ENCODE data around the gene SHMT2. TPM values are rescaled to one million over a fixed set of nuclear protein-coding genes. Genes with fewer than 3 reads are reported as not detected.

The SHMT2 gene
- total RNA-seq, 1 donor from 2014 or later = 54.0 TPM

GRCh38 chr12:57192920-57193319, 36.6 kb upstream of the SHMT2 start:
- peaks cover 0 to 94% of the 10 kb centered on the region in 2 donors for H3K36me3 ChIP-seq
- H3K4me1 ChIP-seq = no peaks in the 10 kb centered on the region
- no peaks in the 10 kb centered on the region for H3K9me3 ChIP-seq
- TF ChIP-seq POLR2A (IDR thresholded peaks at IDR 0.05) (no peak), CTCF (IDR thresholded peaks at IDR 0.05) (no peak), POLR2AphosphoS5 (IDR thresholded peaks at IDR 0.05; ENCODE audit: insufficient read depth in 1 of 2, low read depth in 1 of 2) (no peak)
- DNase-seq (ENCODE audit: extremely low spot score in 2 of 2) = no peak
- no peaks in the 10 kb centered on the region for H3K27me3 ChIP-seq
- H3K4me3 ChIP-seq = no peak overlapping the region
- intact Hi-C loops (cut with DNase I) = no loop called here
- no peak overlapping the region for H3K27ac ChIP-seq

GRCh38 chr12:57193706-57194245, 35.7 kb upstream of the SHMT2 start:
- no peak for DNase-seq (ENCODE audit: extremely low spot score in 2 of 2)
- Histone ChIP-seq H3K27me3 (no peaks in the 10 kb centered on the region), H3K27ac (no peak overlapping the region), H3K9me3 (no peaks in the 10 kb centered on the region), H3K36me3 (peaks cover 0 to 94% of the 10 kb centered on the region in 2 donors), H3K4me1 (no peaks in the 10 kb centered on the region), H3K4me3 (no peak overlapping the region)
- intact Hi-C loops (cut with DNase I) = no loop called here
- TF ChIP-seq POLR2A (IDR thresholded peaks at IDR 0.05) (no peak), CTCF (IDR thresholded peaks at IDR 0.05) (no peak)

GRCh38 chr12:57194253-57194652, 35.3 kb upstream of the SHMT2 start:
- Histone ChIP-seq H3K9me3 (no peaks in the 10 kb centered on the region), H3K27me3 (no peaks in the 10 kb centered on the region), H3K27ac (no peak overlapping the region), H3K36me3 (peaks cover 0 to 94% of the 10 kb centered on the region in 2 donors), H3K4me3 (no peak overlapping the region), H3K4me1 (no peaks in the 10 kb centered on the region)
- intact Hi-C loops (cut with DNase I) = no loop called here
- no peak for DNase-seq (ENCODE audit: extremely low spot score in 2 of 2)
- TF ChIP-seq POLR2A (IDR thresholded peaks at IDR 0.05) = no peak
- no peak for TF ChIP-seq CTCF (IDR thresholded peaks at IDR 0.05)
- TF ChIP-seq POLR2AphosphoS5 (IDR thresholded peaks at IDR 0.05; ENCODE audit: insufficient read depth in 1 of 2, low read depth in 1 of 2) = no peak

- TF ChIP-seq POLR2AphosphoS5 (IDR thresholded peaks at IDR 0.05; ENCODE audit: insufficient read depth in 1 of 2, low read depth in 1 of 2) = no peak
- no peak for TF ChIP-seq POLR2A (IDR thresholded peaks at IDR 0.05)
- no peak for TF ChIP-seq CTCF (IDR thresholded peaks at IDR 0.05)
- Histone ChIP-seq H3K27ac (no peak overlapping the region), H3K27me3 (no peaks in the 10 kb centered on the region), H3K4me1 (no peaks in the 10 kb centered on the region), H3K4me3 (no peak overlapping the region), H3K9me3 (no peaks in the 10 kb centered on the region), H3K36me3 (peaks cover 0 to 99% of the 10 kb centered on the region in 2 donors)
- intact Hi-C loops (cut with DNase I) = no loop called here
- DNase-seq (ENCODE audit: extremely low spot score in 2 of 2) = no peak
Measured at GRCh38 chr12:57195186-57195585, 34.3 kb upstream of the SHMT2 start.

- Histone ChIP-seq H3K9me3 (no peaks in the 10 kb centered on the region), H3K36me3 (peaks cover 0 to 100% of the 10 kb centered on the region in 2 donors), H3K27ac (no peak overlapping the region), H3K4me1 (no peaks in the 10 kb centered on the region), H3K27me3 (no peaks in the 10 kb centered on the region), H3K4me3 (no peak overlapping the region)
- intact Hi-C loops (cut with DNase I) = no loop called here
- DNase-seq (ENCODE audit: extremely low spot score in 2 of 2) = no peak
- TF ChIP-seq CTCF (IDR thresholded peaks at IDR 0.05) (no peak), POLR2AphosphoS5 (IDR thresholded peaks at IDR 0.05; ENCODE audit: insufficient read depth in 1 of 2, low read depth in 1 of 2) (no peak), POLR2A (IDR thresholded peaks at IDR 0.05) (no peak)
Measured at GRCh38 chr12:57195611-57196371, 33.7 kb upstream of the SHMT2 start.
